Measurements from ENCODE around the gene BCCIP. TPM values are rescaled to one million over a fixed set of nuclear protein-coding genes. Genes with fewer than 3 reads are reported as not detected.
A peak's percentile ranks its signal among the peaks of the same experiment; 100 is the strongest.

BCCIP gene
- total RNA-seq, 3 donors from 2014 or later (not counting 1 experiment from before 2014, with no cell fraction given), result 39.3 to 48.2 (median 41.3) TPM

GRCh38 chr10:125788156-125789034 lies 35.0 kb upstream of the BCCIP start:
- peak in 1 of 3 donors; percentile 36 for ATAC-seq
- H3K4me3 ChIP-seq (ENCODE audit: low read length), result no peak overlapping the region
- DNase-seq, result no peak
- intact Hi-C loops (cut with micrococcal nuclease), result no loop called here
- no peaks in the 10 kb centered on the region for H3K9me3 ChIP-seq (ENCODE audit: control insufficient read depth, insufficient read depth, low read length)
- Mint-ChIP-seq H3K27me3 (ENCODE audit: low read depth in 2 of 2) (no peaks in the 10 kb centered on the region), H3K27ac (peak overlapping the region; percentile 44 to 51), H3K4me1 (peaks cover 25 to 28% of the 10 kb centered on the region in 2 donors), H3K9me3 (no peaks in the 10 kb centered on the region), H3K36me3 (no peaks in the 10 kb centered on the region), H3K4me3 (no peak overlapping the region)
- peaks cover 43% of the 10 kb centered on the region for H3K4me1 ChIP-seq (ENCODE audit: control insufficient read depth, insufficient read depth, low read length)
- no peak for TF ChIP-seq CTCF (IDR thresholded peaks at IDR 0.05)
- H3K36me3 ChIP-seq (ENCODE audit: control insufficient read depth, insufficient read depth, low read length), result peaks cover 4% of the 10 kb centered on the region
- no peaks in the 10 kb centered on the region for H3K27me3 ChIP-seq (ENCODE audit: control insufficient read depth, insufficient read depth, low read length)
- 69% methylated on average over 16 of the region's 17 CpGs for WGBS (ENCODE audit: insufficient coverage)
- H3K27ac ChIP-seq (ENCODE audit: low read length), result peak overlapping the region; percentile 4

GRCh38 chr10:125792342-125793300 lies 30.7 kb upstream of the BCCIP start:
- no peak for TF ChIP-seq CTCF (IDR thresholded peaks at IDR 0.05)
- Histone ChIP-seq H3K9me3 (ENCODE audit: control insufficient read depth, insufficient read depth, low read length) (no peaks in the 10 kb centered on the region), H3K36me3 (ENCODE audit: control insufficient read depth, insufficient read depth, low read length) (peaks cover 22% of the 10 kb centered on the region), H3K4me1 (ENCODE audit: control insufficient read depth, insufficient read depth, low read length) (peaks cover 37% of the 10 kb centered on the region), H3K4me3 (ENCODE audit: low read length) (no peak overlapping the region), H3K27me3 (ENCODE audit: control insufficient read depth, insufficient read depth, low read length) (no peaks in the 10 kb centered on the region), H3K27ac (ENCODE audit: low read length) (peak overlapping the region; percentile 67)
- H3K27ac Mint-ChIP-seq, result peak overlapping the region; percentile 84 to 85
- intact Hi-C loops (cut with micrococcal nuclease), result no loop called here
- DNase-seq (peak; percentile 24 to 38), ATAC-seq (peak; percentile 73 to 86 (median 76))
- WGBS (ENCODE audit: insufficient coverage), result 73% methylated on average over 14 of the region's 14 CpGs
- H3K36me3 Mint-ChIP-seq, result peaks cover 12% of the 10 kb centered on the region
- H3K9me3 Mint-ChIP-seq, result no peaks in the 10 kb centered on the region
- H3K4me1 Mint-ChIP-seq, result peaks cover 21% of the 10 kb centered on the region in 2 donors
- no peak overlapping the region for H3K4me3 Mint-ChIP-seq
- H3K27me3 Mint-ChIP-seq (ENCODE audit: low read depth in 2 of 2), result no peaks in the 10 kb centered on the region

- no peak for TF ChIP-seq CTCF (IDR thresholded peaks at IDR 0.05)
- H3K4me1 ChIP-seq (ENCODE audit: control insufficient read depth, insufficient read depth, low read length), result peaks cover 16% of the 10 kb centered on the region
- peaks cover 12% of the 10 kb centered on the region for H3K36me3 Mint-ChIP-seq
- intact Hi-C loops (cut with micrococcal nuclease), result no loop called here
- H3K27ac Mint-ChIP-seq, result peak overlapping the region in 1 of 2 donors; percentile 7
- H3K4me3 Mint-ChIP-seq, result no peak overlapping the region
- ATAC-seq, result no peak
- DNase-seq, result no peak
- 100% methylated on average over 2 of the region's 2 CpGs for WGBS (ENCODE audit: insufficient coverage)
- H3K4me1 Mint-ChIP-seq, result peaks cover 9% of the 10 kb centered on the region in 2 donors
- no peaks in the 10 kb centered on the region for H3K27me3 ChIP-seq (ENCODE audit: control insufficient read depth, insufficient read depth, low read length)
- H3K27me3 Mint-ChIP-seq (ENCODE audit: low read depth in 2 of 2), result no peaks in the 10 kb centered on the region
- H3K4me3 ChIP-seq (ENCODE audit: low read length), result no peak overlapping the region
- H3K27ac ChIP-seq (ENCODE audit: low read length), result no peak overlapping the region
- H3K9me3 Mint-ChIP-seq, result no peaks in the 10 kb centered on the region
- peaks cover 29% of the 10 kb centered on the region for H3K36me3 ChIP-seq (ENCODE audit: control insufficient read depth, insufficient read depth, low read length)
- no peaks in the 10 kb centered on the region for H3K9me3 ChIP-seq (ENCODE audit: control insufficient read depth, insufficient read depth, low read length)
These were observed 28.2 kb upstream of the BCCIP start for GRCh38 chr10:125795128-125795527.

All from natural killer cell (primary cell).